GM19351 (cell line): Measurements from ENCODE around the gene GNB5.
A peak's percentile ranks its signal among the peaks of the same experiment; 100 is the strongest.
"Not testable (repeated sequence)": the region's sequence is repeated elsewhere in the genome, so short reads cannot be mapped to it uniquely, and the experiment has no call there.

Experiments used
- ATAC-seq: cut with Tn5 transposase; IDR thresholded peaks from one replicate; pipeline ENCODE4 v1.9.1; 2021; ENCODE audit warnings: mild to moderate bottlenecking, moderate library complexity; ENCODE audit not compliant: unreplicated experiment

Gene GNB5

DNA sequence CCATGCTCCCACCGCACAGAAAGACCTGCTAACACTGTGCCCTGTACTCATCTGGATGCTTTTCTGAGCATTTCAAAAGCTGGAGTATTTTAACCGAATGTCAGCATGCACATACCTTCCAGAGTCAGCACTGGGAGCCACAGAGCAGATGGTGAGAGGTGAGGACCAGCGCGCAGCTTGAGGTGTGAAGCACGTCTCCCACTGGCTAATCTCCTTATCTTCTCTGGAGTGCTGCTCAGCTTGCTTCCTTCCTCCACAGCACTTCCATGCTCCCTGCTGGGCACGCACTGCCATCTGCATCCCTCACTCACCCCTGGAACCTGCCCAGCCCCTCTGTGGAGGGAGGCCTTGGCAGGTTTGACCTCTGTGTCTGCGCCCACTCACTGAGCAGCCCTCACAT is at the start of gene GNB5:
TSS of gene GNB5 (minus strand) at position 186 of the 400 bp plus-strand sequence. CDS start 6,716 bp downstream, outside the sequence.
- ATAC-seq, result no peak

DNA sequence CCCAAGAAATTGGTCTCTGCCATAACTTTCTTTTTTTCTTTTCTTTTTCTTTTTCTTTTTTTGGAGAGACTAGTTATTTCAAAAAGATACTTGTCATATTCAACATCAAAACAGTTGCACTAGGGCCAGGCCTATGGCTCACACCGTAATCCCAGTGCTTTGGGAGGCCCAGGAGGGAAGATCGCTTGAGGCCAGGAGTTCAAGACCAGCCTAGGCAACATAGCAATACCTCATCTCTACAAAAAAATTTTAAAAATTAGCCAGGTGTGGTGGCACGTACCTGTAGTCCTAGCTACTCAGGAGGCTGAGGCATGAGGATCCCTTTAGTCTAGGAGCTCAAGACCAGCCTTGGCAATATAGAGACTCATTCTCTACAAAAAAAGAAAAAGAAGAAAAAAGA is 49.0 kb upstream of the GNB5 start:
- no peak for ATAC-seq

DNA sequence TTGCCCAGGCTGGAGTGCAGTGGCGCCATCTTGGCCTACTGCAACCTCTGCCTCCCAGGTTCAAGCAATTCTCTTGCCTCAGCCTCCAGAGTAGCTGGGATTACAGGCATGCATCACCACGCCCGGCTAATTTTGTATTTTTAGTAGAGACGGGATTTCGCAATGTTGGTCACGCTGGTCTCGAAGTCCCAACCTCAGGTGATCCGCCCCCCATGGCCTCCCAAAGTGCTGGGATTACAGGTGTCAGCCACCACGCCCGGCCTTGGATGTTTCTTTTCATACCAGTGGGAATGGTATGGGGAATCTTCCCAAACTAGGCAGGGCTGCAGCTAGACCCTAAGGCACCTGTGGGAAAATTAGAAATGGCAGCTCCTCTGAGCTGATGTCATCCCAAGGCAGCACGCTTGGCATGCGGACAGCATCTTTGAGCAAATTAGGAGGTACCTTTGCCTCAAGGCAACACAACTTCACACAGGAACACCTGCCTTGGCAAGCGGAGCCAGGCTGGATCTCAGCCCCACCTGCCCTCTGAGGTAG is 47.9 kb upstream of the GNB5 start:
- not testable (repeated sequence) for ATAC-seq

DNA sequence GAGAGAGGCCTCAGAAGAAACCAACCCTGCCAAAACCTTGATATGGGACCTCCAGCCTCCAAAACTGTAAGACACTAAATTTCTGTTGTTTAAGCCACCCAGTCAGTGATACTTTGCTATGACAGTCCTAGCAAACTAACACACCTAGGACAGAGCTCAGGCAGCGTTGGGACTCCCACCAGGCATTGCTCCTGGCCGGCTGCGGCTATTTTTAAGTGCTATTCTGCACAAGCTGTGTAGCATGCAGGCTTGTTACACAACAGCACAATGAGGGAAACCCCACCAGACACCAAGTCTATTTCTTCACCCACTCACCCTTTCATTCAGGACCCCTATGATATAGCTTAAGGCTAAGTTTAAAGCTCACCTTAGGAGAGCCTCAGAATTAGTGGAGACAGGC is 47.0 kb upstream of the GNB5 start:
- no peak for ATAC-seq

DNA sequence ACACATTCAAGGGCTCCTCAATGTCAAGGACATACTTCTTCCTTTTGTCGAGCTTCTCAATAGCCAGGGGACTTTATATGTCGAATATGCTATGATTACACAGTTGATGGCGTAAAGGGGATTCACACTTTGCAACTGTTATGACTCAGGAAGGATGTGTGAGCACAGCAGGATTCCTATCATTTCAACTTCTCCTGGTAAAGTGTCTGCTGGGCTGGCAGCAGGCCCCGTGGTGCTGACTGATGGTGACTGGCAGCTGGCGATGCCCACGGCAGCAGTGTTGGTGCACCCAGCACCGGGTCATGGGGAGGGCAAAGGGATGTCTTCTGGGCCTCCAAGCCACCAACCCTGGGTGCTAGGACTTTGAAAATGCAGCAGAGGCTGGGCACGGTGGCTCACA is 44.8 kb upstream of the GNB5 start:
- no peak for ATAC-seq

DNA sequence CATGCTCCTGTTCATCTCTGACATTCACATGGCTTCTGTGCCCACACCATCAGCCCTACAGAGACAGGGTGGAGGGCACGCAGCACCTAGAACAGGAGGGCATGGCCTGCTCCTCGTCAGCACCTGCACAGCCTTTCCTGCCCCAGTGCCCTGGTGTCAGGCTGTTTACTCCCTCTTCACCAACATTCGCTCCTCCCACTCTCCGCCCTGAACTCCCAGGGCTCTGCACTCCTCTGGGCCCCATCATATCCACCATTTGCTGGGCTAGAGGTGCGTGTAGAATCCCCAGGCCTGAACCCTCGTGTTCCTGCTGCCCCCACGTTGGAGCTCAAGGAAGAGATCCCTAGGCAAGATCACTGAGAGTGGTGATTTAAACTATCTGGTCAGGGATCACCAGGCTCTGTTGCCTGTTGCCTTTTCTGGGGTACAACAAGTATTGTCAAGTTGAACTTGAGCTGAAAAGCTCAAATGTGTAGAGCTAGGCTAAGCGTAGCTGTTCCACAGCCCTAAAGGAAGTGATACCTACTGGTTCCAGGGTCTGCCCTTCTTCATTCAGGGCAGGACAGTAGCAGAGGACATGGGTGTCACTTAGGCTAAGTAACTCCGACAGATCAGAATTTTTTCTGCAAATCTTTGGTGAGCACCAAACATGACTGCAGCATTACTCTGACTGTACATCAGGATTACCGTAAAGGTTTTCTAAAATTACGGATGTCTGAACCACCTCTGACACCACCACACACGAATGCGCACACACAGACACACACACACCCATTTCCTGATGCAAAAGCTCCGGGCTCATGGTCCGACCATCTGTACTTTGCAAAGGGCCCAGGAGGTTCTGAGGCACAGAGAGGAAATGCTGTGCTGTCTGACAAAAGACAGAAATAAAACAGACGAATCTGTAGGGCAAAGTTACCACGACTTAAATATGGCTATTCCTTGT is 43.7 kb upstream of the GNB5 start:
- peak; percentile 37 for ATAC-seq

DNA sequence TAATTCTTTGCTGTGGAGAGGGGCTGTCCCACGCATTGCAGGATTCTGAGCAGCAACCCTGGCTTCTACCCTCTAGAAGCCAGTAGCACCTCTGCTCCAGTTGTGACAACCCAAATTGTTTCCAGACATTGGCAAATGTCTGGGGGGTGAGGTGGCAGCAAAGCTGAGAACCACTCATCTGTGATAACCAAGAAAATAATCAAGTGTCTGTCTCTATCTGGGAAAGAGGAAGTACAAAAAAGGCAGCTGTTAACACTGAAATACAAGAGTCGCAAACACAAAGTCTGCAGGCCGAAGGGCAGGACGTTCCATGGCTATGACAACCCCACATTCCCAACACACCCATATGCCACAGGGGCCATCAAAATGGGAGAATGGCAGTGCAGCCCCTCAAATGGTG is 42.2 kb upstream of the GNB5 start:
- no peak for ATAC-seq

DNA sequence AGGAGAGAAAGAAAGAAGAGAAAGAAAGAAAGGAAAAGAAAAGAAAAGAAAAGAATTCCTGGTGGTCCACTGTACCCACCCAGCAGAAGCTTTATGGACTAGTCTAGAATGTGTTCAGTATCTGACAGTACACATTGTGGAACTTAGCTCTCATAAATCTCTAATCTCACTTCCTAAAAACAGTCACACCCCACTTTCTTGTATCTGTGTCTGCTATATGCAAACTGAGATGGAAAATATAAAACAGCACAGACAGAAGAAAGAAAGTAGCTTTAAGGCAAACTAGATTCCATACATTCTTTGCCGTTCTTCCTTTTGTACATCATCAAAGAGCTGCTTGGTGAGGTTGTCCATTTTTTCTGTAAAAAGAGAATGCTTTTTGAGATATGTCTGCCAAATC is 41.1 kb upstream of the GNB5 start:
- peak; percentile 58 for ATAC-seq

DNA sequence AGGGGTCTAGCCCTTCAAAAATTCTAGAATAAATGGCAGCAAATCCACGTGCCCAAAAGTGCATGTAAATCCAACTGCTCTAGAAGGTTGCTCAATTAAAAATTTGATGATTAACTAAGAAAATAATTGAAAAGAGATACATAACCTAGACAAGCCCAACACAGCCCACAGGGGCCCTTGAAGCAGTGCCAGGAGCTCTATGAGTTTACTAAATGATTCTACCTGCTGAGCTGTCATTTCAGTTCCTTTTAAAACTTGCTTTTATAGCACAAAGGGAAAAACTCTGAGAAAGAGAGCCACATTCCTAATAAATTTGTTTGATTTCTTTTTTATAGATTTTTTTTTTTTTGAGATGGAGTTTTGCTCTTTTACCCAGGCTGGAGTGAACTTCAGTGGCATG is 38.9 kb upstream of the GNB5 start:
- no peak for ATAC-seq

DNA sequence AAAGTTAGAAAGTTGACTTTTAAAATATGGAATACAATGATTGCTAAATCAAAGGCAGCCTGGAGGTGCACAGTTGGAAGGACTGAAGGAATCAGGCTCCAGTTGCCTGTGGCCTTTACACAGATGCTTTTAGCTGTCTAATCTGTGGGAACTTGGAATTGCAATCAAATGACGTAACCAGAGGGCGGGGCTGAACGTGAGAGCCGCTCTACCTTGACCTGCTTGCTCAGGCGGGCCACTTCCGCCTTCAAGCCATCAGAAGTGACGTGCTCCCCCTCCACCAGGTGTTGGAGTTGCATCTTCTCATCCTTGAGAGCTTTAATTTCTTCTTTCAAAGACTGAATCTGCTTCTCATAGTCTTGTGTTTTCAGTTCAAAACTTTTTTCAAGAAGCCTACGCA is 37.7 kb upstream of the GNB5 start:
- peak; percentile 32 for ATAC-seq

DNA sequence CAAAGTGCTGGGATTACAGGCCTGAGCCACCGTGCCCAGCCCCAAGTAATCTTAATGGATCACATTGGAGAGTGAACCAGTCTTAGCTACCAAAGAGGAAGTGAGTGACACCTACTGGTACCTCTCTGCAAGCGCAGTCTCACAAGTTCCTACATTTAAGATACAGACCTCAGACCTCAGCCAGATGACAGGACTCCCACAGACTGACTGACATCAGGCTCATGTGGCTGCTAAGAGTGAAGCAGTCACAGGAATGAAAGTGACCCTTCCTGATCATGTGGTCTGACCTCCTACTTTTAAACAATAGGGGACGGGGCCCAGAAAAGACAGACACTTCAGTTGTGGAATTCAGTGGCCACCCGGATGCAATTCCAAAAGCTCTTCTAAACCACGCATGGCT is 36.3 kb upstream of the GNB5 start:
- peak; percentile 88 for ATAC-seq

DNA sequence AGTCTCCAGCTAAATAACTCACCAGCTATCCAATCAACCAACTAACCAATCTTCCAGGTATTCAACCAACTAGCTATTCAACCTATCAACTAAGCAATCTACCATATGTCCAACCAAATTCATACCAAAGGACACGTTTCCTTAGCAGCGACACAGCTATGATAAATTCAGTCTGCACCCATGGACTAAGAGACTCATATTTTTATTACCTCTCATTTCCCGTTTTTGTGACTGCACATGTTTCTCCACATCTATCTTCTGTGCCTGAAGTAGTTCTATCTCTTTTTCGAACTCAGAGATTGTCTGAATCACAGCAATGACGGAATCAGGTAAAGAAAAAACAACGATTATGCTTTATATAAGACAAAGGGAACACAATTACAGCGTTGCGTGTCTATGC is 34.0 kb upstream of the GNB5 start:
- ATAC-seq, result no peak

DNA sequence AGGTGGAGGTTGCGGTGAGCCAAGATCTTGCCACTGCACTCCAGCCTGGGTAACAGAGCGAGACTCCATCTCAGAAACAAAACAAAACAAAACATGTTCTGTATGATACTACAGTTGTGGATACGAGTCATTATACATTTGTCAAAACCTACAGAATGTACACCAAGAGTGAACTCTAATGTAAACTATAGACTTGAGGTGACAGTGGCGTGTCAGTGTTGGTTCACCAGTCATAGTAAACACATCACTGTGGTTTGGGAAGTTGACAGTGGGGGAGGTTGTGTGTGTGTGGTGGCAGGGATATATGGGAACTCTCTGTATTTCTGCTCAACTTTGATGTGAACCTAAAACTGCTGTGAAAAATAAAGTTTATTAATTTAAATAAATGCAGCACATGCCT is 33.0 kb upstream of the GNB5 start:
- no peak for ATAC-seq

DNA sequence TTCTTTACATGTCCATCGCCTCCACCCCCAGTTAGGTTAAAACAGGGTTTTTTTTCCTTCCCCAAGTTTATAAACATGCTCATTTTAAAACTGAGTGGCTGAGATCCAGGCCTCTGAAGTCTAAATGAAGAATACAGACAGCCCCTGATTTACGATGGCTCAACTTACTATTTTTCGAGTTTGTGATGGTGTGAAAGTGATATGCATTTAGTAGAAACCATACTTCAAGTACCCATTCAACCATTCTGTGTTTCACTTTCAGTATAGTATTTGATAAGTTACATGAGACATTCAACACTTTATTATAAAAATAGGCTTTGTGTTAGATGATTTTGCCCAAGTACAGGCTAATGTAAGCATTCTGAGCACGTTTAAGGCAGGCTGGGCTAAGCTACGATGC is 30.5 kb upstream of the GNB5 start:
- peak; percentile 71 for ATAC-seq

DNA sequence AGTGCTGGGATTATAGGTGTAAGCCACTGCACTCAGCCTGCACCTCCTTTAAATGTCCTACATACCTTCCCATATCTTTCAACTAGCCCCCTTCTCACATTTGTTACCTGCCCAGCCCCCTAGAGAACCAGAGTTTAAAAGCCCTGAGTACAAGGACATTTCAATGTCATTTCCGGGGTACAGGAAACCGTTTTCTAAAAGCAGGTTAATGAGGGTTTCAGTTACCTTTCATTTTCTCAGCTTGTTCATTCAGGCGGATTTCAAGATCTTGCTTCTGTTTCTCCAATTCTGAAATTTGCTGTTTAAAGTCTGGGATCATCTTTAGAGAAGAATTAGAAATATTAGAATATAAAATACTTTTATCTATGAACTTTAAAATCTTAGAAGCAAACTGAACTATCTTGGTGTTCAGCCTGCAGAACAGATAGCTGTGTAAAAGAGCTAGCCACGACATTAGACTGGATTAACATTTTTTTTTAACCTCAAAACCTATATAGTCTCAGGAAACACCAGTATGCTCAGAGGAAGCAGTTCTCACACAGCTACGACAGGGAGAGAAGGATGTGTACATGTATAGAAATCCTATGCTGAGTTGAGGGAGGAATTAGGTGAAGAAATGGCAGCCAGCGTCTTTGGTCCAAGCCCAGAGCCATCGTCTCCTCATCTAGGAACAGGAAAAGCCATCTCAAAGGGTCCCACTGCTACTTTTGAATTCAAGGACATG is 29.9 kb upstream of the GNB5 start:
- ATAC-seq, result peak; percentile 5

DNA sequence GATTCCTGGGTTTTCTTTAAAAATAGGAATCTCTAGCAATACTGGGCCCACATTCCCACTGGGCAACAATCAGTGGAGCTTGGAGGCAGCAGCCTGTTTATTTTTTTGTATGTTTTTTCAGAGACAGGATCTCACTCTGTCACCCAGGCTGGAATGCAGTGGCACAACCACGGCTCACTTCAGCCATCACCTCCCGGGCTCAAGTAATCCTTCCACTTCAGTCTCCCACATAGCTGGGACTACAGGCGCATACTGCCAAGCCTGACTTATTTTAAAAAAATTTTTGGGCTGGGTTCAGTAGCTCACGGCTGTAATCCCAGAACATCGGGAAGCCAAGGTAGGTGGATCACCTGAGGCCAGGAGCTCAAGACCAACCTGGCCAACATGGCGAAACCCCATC is 29.1 kb upstream of the GNB5 start:
- no peak for ATAC-seq

DNA sequence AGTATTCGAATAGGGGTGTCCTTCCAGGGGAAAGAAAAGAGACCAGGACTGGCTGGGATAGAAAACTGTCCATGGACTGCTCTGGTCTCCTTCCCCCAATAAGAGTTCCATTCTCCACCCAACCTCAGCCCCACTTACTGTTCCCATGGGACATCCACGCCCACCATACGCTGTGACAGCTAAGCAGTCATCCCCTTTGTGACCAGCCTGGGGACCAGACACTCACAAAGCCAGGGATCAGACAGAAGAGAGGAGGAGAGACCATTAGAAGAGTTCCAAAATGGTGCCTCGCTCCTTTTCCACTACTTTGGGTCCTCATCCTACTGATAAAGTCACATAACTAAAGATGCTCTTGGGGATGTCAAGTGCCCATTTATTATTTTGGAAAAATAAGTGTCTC is 27.6 kb upstream of the GNB5 start:
- ATAC-seq, result no peak

DNA sequence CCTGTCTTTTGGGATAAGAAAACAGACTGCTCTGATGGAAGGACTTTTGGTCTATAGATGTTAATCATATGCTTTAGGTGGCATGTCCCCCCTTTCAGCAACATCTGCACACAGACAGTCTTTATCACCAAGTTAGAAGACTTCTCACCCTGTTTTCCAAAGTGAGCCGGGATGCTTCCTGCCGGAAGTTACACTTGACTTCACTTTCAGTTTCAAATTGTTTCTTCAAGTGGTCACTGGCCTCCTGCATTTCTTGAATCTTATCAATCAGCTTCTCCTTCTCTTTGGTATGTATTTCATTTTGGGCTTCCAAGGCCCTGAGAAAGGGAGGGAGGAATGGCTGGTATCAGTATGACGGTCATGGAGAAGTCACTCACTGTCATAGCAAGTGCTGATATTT is 27.2 kb upstream of the GNB5 start:
- no peak for ATAC-seq

DNA sequence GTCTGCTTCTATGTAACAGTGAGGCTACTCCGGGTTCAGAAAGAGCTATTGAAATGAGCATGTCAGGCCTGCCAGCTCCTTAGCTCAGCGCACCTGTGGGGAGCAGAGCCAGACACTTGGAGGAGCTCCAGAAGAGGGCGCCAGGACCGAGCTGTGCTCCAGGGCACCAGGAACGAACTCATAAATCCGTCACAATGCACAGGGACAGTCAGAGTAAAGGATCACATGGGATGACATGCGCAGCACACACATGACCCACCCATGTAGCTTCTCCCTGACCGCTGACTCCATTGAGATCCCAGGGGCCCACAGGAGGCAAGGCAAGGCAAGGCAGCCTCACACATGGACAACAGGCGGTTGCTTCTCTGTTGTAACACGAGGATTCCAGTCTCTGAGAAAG is 26.0 kb upstream of the GNB5 start:
- no peak for ATAC-seq

DNA sequence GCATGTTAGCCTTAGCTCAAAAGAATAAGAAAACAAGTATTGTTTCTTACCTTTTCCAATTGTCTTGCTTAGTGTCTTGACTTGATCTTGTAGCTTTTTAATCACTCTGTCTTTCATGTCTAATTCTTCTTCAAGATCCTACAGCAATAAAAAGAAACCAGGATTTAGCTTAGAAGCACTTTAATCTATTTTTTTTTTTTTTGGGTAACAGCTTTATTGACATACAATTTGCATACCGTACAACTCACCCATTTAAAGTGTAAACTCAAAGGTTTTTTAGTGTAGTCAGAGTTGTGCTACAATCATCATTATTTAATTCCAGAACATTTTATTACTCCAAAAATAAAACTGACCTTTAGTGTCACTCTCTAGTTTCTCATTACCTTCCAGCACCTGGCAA is 23.4 kb upstream of the GNB5 start:
- ATAC-seq, result no peak

DNA sequence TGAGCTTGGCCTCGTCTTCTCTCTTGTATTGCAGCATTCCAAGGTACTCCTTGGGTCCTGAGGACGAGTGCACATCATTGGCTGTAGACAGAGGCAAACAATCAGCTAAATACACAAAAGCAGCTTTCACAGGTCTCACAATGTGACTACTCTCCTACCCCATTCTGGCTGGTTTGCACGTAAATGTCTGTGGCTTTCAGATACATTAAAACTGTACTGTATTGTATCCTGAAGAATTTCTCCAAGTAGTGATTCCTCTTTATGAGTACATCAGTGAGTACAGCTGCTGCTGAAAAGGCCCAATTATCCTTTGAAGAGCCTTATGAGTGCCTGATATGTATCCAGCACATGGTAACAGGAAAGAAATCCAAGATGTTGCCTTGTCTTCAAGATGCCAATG is 22.0 kb upstream of the GNB5 start:
- ATAC-seq, result no peak
